ENCODE data around the gene RBBP8NL.

- TF ChIP-seq CTCF (IDR thresholded peaks at IDR 0.05; ENCODE audit: extremely low read depth in 1 of 2, insufficient read depth in 1 of 2, low read depth in 1 of 2, low read length in 2 of 2) (no peak), POLR2A (IDR thresholded peaks at IDR 0.05; ENCODE audit: low read depth, low read length) (no peak), POLR2AphosphoS5 (IDR thresholded peaks at IDR 0.05; ENCODE audit: insufficient read depth, low read depth, low read length) (no peak), JUN (IDR thresholded peaks at IDR 0.05; ENCODE audit: borderline replicate concordance, insufficient read depth, insufficient read length, low read depth) (no peak)
Measured at GRCh38 chr20:62460678-62461077, 33.3 kb upstream of the RBBP8NL start.
